ENCODE data around the gene RPL36. TPM values are rescaled to one million over a fixed set of nuclear protein-coding genes. Genes with fewer than 3 reads are reported as not detected.

The RPL36 gene
- total and polyA plus RNA-seq, 2 experiments from 2014 or later, result 895 to 3,204 TPM

Other genes starting within 250 kb of the RPL36 start
- gene ZNRF4, start 234.9 kb upstream of the RPL36 start, total RNA-seq (2014; rRNA removed; shearing (Covaris generic)), result not detected in 2 replicates
- gene ZNRF4, start 234.9 kb upstream of the RPL36 start, polyA plus RNA-seq (2016; fragmentation: Nextera tagmentation; extraction: Ambion mirVana), result not detected in 2 replicates
- 0.97 and 3.9 TPM in 2 replicates for gene TINCR, start 122.3 kb upstream of the RPL36 start, total RNA-seq (2014; rRNA removed; shearing (Covaris generic))
- 0.42 and 0.94 TPM in 2 replicates for gene TINCR, start 122.3 kb upstream of the RPL36 start, polyA plus RNA-seq (2016; fragmentation: Nextera tagmentation; extraction: Ambion mirVana)
- gene SAFB2, start 67.5 kb upstream of the RPL36 start, total RNA-seq (2014; rRNA removed; shearing (Covaris generic)), result 29.6 and 37.7 TPM in 2 replicates
- 102 and 110 TPM in 2 replicates for gene SAFB2, start 67.5 kb upstream of the RPL36 start, polyA plus RNA-seq (2016; fragmentation: Nextera tagmentation; extraction: Ambion mirVana)
- 82.2 and 109 TPM in 2 replicates for gene SAFB, start 67.2 kb upstream of the RPL36 start, total RNA-seq (2014; rRNA removed; shearing (Covaris generic))
- gene SAFB, start 67.2 kb upstream of the RPL36 start, polyA plus RNA-seq (2016; fragmentation: Nextera tagmentation; extraction: Ambion mirVana), result 76.5 and 85.2 TPM in 2 replicates
- gene MICOS13, start 9.8 kb upstream of the RPL36 start, total RNA-seq (2014; rRNA removed; shearing (Covaris generic)), result 9.1 and 15.5 TPM in 2 replicates
- gene MICOS13, start 9.8 kb upstream of the RPL36 start, polyA plus RNA-seq (2016; fragmentation: Nextera tagmentation; extraction: Ambion mirVana), result 54.6 and 63.8 TPM in 2 replicates
- 12.9 and 14.6 TPM in 2 replicates for gene HSD11B1L, start 9.3 kb upstream of the RPL36 start, total RNA-seq (2014; rRNA removed; shearing (Covaris generic))
- gene HSD11B1L, start 9.3 kb upstream of the RPL36 start, polyA plus RNA-seq (2016; fragmentation: Nextera tagmentation; extraction: Ambion mirVana), result 17.8 and 18.4 TPM in 2 replicates
- gene LONP1, start 29.9 kb downstream of the RPL36 start, total RNA-seq (2014; rRNA removed; shearing (Covaris generic)), result 123 and 137 TPM in 2 replicates
- 64.5 and 68.6 TPM in 2 replicates for gene LONP1, start 29.9 kb downstream of the RPL36 start, polyA plus RNA-seq (2016; fragmentation: Nextera tagmentation; extraction: Ambion mirVana)
- 0.17 TPM in 1 of 2 replicates, not detected in the other for gene CATSPERD, start 30.3 kb downstream of the RPL36 start, total RNA-seq (2014; rRNA removed; shearing (Covaris generic))
- 0.56 TPM in 1 of 2 replicates, not detected in the other for gene CATSPERD, start 30.3 kb downstream of the RPL36 start, polyA plus RNA-seq (2016; fragmentation: Nextera tagmentation; extraction: Ambion mirVana)
- 1.0 and 1.6 TPM in 2 replicates for gene PRR22, start 94.5 kb downstream of the RPL36 start, total RNA-seq (2014; rRNA removed; shearing (Covaris generic))
- gene PRR22, start 94.5 kb downstream of the RPL36 start, polyA plus RNA-seq (2016; fragmentation: Nextera tagmentation; extraction: Ambion mirVana), result 1.2 TPM in 2 replicates
- gene DUS3L, start 100.9 kb downstream of the RPL36 start, total RNA-seq (2014; rRNA removed; shearing (Covaris generic)), result 42.7 and 53.0 TPM in 2 replicates
- gene DUS3L, start 100.9 kb downstream of the RPL36 start, polyA plus RNA-seq (2016; fragmentation: Nextera tagmentation; extraction: Ambion mirVana), result 24.5 and 26.2 TPM in 2 replicates
- gene NRTN, start 114.8 kb downstream of the RPL36 start, total RNA-seq (2014; rRNA removed; shearing (Covaris generic)), result 4.0 and 5.9 TPM in 2 replicates
- gene NRTN, start 114.8 kb downstream of the RPL36 start, polyA plus RNA-seq (2016; fragmentation: Nextera tagmentation; extraction: Ambion mirVana), result 5.5 and 5.8 TPM in 2 replicates
- gene FUT6, start 149.4 kb downstream of the RPL36 start, total RNA-seq (2014; rRNA removed; shearing (Covaris generic)), result not detected in 2 replicates
- not detected in 2 replicates for gene FUT6, start 149.4 kb downstream of the RPL36 start, polyA plus RNA-seq (2016; fragmentation: Nextera tagmentation; extraction: Ambion mirVana)
- not detected in 2 replicates for gene FUT3, start 161.2 kb downstream of the RPL36 start, total RNA-seq (2014; rRNA removed; shearing (Covaris generic))
- gene FUT3, start 161.2 kb downstream of the RPL36 start, polyA plus RNA-seq (2016; fragmentation: Nextera tagmentation; extraction: Ambion mirVana), result 0.45 TPM in 1 of 2 replicates, not detected in the other
- gene FUT5, start 180.2 kb downstream of the RPL36 start, total RNA-seq (2014; rRNA removed; shearing (Covaris generic)), result not detected in 2 replicates
- 0.10 TPM in 1 of 2 replicates, not detected in the other for gene FUT5, start 180.2 kb downstream of the RPL36 start, polyA plus RNA-seq (2016; fragmentation: Nextera tagmentation; extraction: Ambion mirVana)
- 171 and 187 TPM in 2 replicates for gene NDUFA11, start 213.5 kb downstream of the RPL36 start, total RNA-seq (2014; rRNA removed; shearing (Covaris generic))
- gene NDUFA11, start 213.5 kb downstream of the RPL36 start, polyA plus RNA-seq (2016; fragmentation: Nextera tagmentation; extraction: Ambion mirVana), result 523 and 558 TPM in 2 replicates
- 3.2 and 3.7 TPM in 2 replicates for gene VMAC, start 214.6 kb downstream of the RPL36 start, total RNA-seq (2014; rRNA removed; shearing (Covaris generic))
- 0.79 and 0.89 TPM in 2 replicates for gene VMAC, start 214.6 kb downstream of the RPL36 start, polyA plus RNA-seq (2016; fragmentation: Nextera tagmentation; extraction: Ambion mirVana)
- 0.74 and 3.2 TPM in 2 replicates for gene CAPS, start 224.0 kb downstream of the RPL36 start, total RNA-seq (2014; rRNA removed; shearing (Covaris generic))
- 1.5 and 2.5 TPM in 2 replicates for gene CAPS, start 224.0 kb downstream of the RPL36 start, polyA plus RNA-seq (2016; fragmentation: Nextera tagmentation; extraction: Ambion mirVana)